Kidney epithelial cell (primary cell): Measurements from ENCODE around the gene CFAP299. TPM values are rescaled to one million over a fixed set of nuclear protein-coding genes. Genes with fewer than 3 reads are reported as not detected.

Experiments used
- DNase-seq: peaks from one replicate; pipeline ENCODE4 v3.0.0-alpha.2; 2010; ENCODE audit warnings: low read depth
- H3K27me3 ChIP-seq: 2 replicates; pipeline ENCODE4 v1.6.0; 2011; ENCODE audit warnings: low read length; ENCODE audit not compliant: control insufficient read depth, insufficient read depth
- H3K36me3 ChIP-seq: 2 replicates; pipeline ENCODE4 v1.5.1; 2011; ENCODE audit warnings: low read length; ENCODE audit not compliant: control insufficient read depth, insufficient read depth
- H3K4me3 ChIP-seq: 2 replicates; pipeline ENCODE4 v1.5.1; 2011; ENCODE audit warnings: low read depth, mild to moderate bottlenecking, control low read depth, low read length
- total RNA-seq: library from RNA; depleted of rRNA; stranded (reverse); fragments of >200 nt; gene quantifications from 2 replicates; pipeline ENCODE4 v1.2.3, GENCODE V29; 2015
- TF ChIP-seq, protein P1 (sequence below): IDR thresholded peaks from 2 replicates; pipeline ENCODE4 v1.5.1; 2011; ENCODE audit warnings: mild to moderate bottlenecking, moderate library complexity, low read length, control low read depth, inconsistent platforms; ENCODE audit not compliant: insufficient read depth, poor library complexity, severe bottlenecking

CFAP299 gene
- total RNA-seq, 1 donor from 2014 or later = not detected

DNA sequence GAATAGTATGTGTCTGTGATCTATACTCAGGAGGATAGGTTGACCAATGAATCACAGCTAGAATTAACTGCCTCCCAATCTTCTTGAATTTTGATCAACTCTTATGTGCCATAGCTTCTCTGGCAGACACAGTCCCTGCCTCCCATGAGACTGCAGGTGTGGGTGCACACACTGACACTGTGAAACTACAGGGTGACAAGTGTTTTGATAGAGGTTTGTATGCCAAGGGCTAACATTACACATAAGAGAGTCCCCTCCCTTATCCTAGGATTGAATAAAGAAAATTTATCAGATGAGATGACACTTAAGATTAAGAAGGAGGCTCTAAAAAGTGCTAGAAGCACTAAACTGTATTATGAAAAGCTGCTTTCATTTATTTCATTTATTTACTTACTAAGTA lies 476.6 kb downstream of the CFAP299 start:
- Histone ChIP-seq H3K4me3 (no peak overlapping the region), H3K36me3 (no peaks in the 10 kb centered on the region), H3K27me3 (no peaks in the 10 kb centered on the region)
- no peak for DNase-seq
- TF ChIP-seq, protein P1, sequence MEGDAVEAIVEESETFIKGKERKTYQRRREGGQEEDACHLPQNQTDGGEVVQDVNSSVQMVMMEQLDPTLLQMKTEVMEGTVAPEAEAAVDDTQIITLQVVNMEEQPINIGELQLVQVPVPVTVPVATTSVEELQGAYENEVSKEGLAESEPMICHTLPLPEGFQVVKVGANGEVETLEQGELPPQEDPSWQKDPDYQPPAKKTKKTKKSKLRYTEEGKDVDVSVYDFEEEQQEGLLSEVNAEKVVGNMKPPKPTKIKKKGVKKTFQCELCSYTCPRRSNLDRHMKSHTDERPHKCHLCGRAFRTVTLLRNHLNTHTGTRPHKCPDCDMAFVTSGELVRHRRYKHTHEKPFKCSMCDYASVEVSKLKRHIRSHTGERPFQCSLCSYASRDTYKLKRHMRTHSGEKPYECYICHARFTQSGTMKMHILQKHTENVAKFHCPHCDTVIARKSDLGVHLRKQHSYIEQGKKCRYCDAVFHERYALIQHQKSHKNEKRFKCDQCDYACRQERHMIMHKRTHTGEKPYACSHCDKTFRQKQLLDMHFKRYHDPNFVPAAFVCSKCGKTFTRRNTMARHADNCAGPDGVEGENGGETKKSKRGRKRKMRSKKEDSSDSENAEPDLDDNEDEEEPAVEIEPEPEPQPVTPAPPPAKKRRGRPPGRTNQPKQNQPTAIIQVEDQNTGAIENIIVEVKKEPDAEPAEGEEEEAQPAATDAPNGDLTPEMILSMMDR = no peak

DNA sequence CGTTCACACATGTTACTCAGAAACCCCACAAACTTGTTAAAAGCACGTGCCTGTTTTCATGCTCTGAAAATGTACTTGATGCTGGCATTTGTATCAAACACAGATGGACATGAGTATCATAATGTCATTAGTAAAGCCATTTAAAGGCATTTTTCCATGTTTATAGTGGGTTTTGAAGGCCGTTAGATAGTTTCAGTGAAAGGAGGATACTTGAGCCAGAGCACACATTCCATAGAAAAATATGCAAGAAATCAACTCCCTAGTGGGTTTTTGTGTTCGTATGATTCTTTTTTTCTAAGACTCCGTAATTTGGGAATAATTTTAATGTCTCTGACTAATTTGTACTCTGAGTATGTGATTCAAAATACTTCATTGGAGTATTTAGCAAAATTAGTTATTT lies 478.7 kb downstream of the CFAP299 start:
- no peaks in the 10 kb centered on the region for H3K27me3 ChIP-seq
- DNase-seq = no peak
- TF ChIP-seq, protein P1 = no peak
- H3K36me3 ChIP-seq = no peaks in the 10 kb centered on the region
- no peak overlapping the region for H3K4me3 ChIP-seq

DNA sequence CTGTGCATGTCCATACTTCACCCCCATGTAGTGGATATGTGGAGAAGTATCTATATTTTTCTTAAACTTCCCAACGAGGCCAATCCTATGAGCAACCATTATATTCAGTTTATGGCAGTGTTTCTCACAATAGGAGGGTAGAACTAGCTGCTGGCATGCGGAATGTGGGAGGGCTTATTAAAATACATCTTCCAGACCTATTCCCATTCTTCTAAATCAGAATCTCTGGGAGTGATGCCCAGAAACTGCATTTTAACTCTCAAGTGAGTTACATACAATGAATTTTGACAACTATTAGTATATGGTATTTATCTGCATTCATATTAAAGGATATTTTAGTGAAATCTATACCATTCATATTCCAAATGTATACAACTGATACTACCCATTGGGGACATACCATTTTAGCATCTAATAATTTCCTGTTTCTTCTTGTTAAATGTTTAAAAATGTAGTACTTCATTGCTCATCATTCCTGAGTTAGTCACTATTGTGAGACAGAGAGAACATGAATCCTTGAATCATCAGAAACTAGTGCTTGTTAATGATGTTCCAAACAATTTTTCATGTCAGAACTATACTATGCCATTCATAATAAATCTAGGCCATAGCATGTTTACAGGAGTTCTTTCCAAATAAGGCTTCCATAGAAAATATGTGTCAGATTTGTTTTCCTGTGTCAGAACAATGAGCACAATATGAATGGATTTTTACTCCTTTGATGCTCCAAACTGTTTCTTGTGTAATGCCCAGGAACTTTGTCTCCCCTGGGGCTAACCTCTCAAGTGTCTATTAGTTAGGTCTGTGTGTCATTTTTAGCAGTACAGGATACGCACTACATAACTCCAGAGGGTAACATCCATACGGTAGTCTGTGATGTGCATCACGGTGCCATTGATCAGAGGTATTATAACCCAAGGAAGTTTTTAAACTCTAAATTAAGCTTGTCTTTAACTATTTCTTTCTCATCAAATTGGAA lies 496.1 kb downstream of the CFAP299 start:
- Histone ChIP-seq H3K4me3 (no peak overlapping the region), H3K36me3 (no peaks in the 10 kb centered on the region), H3K27me3 (no peaks in the 10 kb centered on the region)
- DNase-seq = no peak
- TF ChIP-seq, protein P1 = no peak

DNA sequence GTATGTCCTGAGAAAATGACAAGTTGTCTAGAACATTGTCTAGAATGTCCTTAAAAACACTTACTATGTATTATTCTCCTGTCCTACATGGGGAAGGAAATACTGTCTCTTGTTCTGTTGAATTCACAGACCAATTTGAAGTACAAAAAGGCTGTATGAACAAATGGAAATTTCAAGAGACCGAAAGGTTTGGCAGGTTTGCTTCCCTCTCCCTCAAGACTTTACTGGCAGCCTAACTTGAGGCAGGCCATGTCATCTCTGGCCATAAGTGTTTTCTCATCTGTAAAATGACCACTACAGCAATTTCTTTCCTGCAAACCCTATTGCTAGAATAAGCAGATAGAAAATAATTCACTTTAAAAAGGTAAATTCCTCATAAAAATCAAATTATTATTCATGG lies 503.8 kb downstream of the CFAP299 start:
- Histone ChIP-seq H3K4me3 (no peak overlapping the region), H3K36me3 (no peaks in the 10 kb centered on the region), H3K27me3 (no peaks in the 10 kb centered on the region)
- TF ChIP-seq, protein P1 = no peak
- no peak for DNase-seq

DNA sequence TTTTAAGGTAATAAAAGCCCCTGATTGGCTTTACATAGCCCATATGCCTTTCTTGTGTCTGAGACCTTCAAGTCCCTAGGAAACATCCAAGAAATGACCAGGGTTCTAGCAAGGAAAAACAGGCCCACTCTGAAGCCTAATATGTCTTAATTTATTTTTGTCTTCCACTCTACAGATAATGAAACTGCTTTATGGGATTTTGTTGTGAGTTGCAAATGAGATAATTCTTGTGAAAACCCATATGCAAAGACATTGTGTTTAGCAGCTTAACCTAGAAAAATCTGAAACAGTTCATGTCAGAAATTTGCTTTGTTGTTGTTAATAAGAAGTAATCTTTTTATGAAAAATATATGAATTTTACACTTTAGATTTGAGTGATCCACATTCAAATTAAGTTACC lies 504.3 kb downstream of the CFAP299 start:
- no peaks in the 10 kb centered on the region for H3K36me3 ChIP-seq
- no peak for DNase-seq
- TF ChIP-seq, protein P1 = no peak
- no peaks in the 10 kb centered on the region for H3K27me3 ChIP-seq
- no peak overlapping the region for H3K4me3 ChIP-seq
